ENCODE measurements around the gene SYTL3.
"Not testable (repeated sequence)": the region's sequence is repeated elsewhere in the genome, so short reads cannot be mapped to it uniquely, and the experiment has no call there.

- not testable (repeated sequence) for TF ChIP-seq CTCF (conservative IDR thresholded peaks at IDR 0.05; ENCODE audit: low read depth in 2 of 2); POLR2AphosphoS5 (IDR thresholded peaks at IDR 0.05; ENCODE audit: low read depth); REST (IDR thresholded peaks at IDR 0.05; ENCODE audit: unreplicated experiment); ETS1 (IDR thresholded peaks at IDR 0.05); ZNF331 (CRISPR knock-in tag; IDR thresholded peaks at IDR 0.05; ENCODE audit: low read depth); EZH2 (IDR thresholded peaks at IDR 0.05; ENCODE audit: low read depth, unreplicated experiment); EZH2phosphoT487 (IDR thresholded peaks at IDR 0.05; ENCODE audit: unreplicated experiment); CREB1 (CRISPR knock-in tag; IDR thresholded peaks at IDR 0.05; ENCODE audit: low read depth); JUNB (IDR thresholded peaks at IDR 0.05; ENCODE audit: unreplicated experiment); STAT1 (IDR thresholded peaks at IDR 0.05; ENCODE audit: unreplicated experiment)
Observed at GRCh38 chr6:158651981-158652737, 2.3 kb downstream of the SYTL3 start.
